Measurements from ENCODE around the gene AQR. TPM values are rescaled to one million over a fixed set of nuclear protein-coding genes. Genes with fewer than 3 reads are reported as not detected.
"Not testable (repeated sequence)": the region's sequence is repeated elsewhere in the genome, so short reads cannot be mapped to it uniquely, and the experiment has no call there.

AQR gene
- total RNA-seq, 1 donor from 2014 or later, result 46.3 TPM

GRCh38 chr15:34818526-34818925, 151.0 kb downstream of the AQR start:
- intact Hi-C loops (cut with micrococcal nuclease), result no loop called here

GRCh38 chr15:34815836-34816235, 153.7 kb downstream of the AQR start:
- intact Hi-C loops (cut with micrococcal nuclease), result no loop called here

- intact Hi-C loops (cut with micrococcal nuclease), result no loop called here
Observed at GRCh38 chr15:34813446-34814190, 155.9 kb downstream of the AQR start.

GRCh38 chr15:34812868-34813365, 156.6 kb downstream of the AQR start:
- intact Hi-C loops (cut with micrococcal nuclease), result not testable (repeated sequence)

GRCh38 chr15:34812369-34812768, 157.2 kb downstream of the AQR start:
- intact Hi-C loops (cut with micrococcal nuclease), result no loop called here

GRCh38 chr15:34810443-34811129, 159.0 kb downstream of the AQR start:
- intact Hi-C loops (cut with micrococcal nuclease), result no loop called here

GRCh38 chr15:34809186-34809585, 160.4 kb downstream of the AQR start:
- intact Hi-C loops (cut with micrococcal nuclease), result no loop called here

GRCh38 chr15:34808016-34808415, 161.5 kb downstream of the AQR start:
- intact Hi-C loops (cut with micrococcal nuclease), result no loop called here

GRCh38 chr15:34807241-34807640, 162.3 kb downstream of the AQR start:
- intact Hi-C loops (cut with micrococcal nuclease), result not testable (repeated sequence)

- intact Hi-C loops (cut with micrococcal nuclease), result no loop called here
Observed at GRCh38 chr15:34804776-34805175, 164.8 kb downstream of the AQR start.

- intact Hi-C loops (cut with micrococcal nuclease), result no loop called here
Observed at GRCh38 chr15:34804113-34804512, 165.4 kb downstream of the AQR start.

GRCh38 chr15:34802803-34803750, 166.5 kb downstream of the AQR start:
- intact Hi-C loops (cut with micrococcal nuclease), result no loop called here

GRCh38 chr15:34802371-34802770, 167.2 kb downstream of the AQR start:
- intact Hi-C loops (cut with micrococcal nuclease), result no loop called here

Other genes with a start within 250 kb of the AQR start
- gene GJD2, start 214.7 kb downstream of the AQR start, total RNA-seq, result not detected in 2 replicates
- gene ACTC1, start 174.2 kb downstream of the AQR start, total RNA-seq, result not detected in 2 replicates
- 44.1 and 46.1 TPM in 2 replicates for gene ZNF770, start 18.5 kb upstream of the AQR start, total RNA-seq
- not detected in 2 replicates for gene NANOGP8, start 115.6 kb upstream of the AQR start, total RNA-seq